ENCODE measurements around the gene SPP1.
"Not testable (repeated sequence)": the region's sequence is repeated elsewhere in the genome, so short reads cannot be mapped to it uniquely, and the experiment has no call there.

SPP1 gene

GRCh38 chr4:87938746-87939145, 36.8 kb upstream of the SPP1 start:
- no peaks in the 10 kb centered on the region for H3K27me3 ChIP-seq (ENCODE audit: control insufficient read depth in 5 of 5, insufficient read depth in 4 of 5, low read length in 5 of 5)
- H3K36me3 ChIP-seq (ENCODE audit: control insufficient read depth in 5 of 5, insufficient read depth in 5 of 5, low read length in 5 of 5): no peaks in the 10 kb centered on the region
- no peak overlapping the region for H3K27ac ChIP-seq (ENCODE audit: low read depth, low read length)
- H3K9ac ChIP-seq (ENCODE audit: low read length in 5 of 5): no peak overlapping the region
- no peaks in the 10 kb centered on the region for H3K9me3 ChIP-seq (ENCODE audit: control insufficient read depth in 5 of 5, low read length in 5 of 5)
- no peak overlapping the region for H3K4me3 ChIP-seq (ENCODE audit: low read depth in 1 of 5, low read length in 5 of 5)
- H3K4me1 ChIP-seq (ENCODE audit: control insufficient read depth in 5 of 5, insufficient read depth in 5 of 5, low read length in 5 of 5): no peaks in the 10 kb centered on the region

- Histone ChIP-seq H3K4me1 (ENCODE audit: control insufficient read depth in 5 of 5, insufficient read depth in 5 of 5, low read length in 5 of 5) (no peaks in the 10 kb centered on the region), H3K36me3 (ENCODE audit: control insufficient read depth in 5 of 5, insufficient read depth in 5 of 5, low read length in 5 of 5) (no peaks in the 10 kb centered on the region), H3K9ac (ENCODE audit: low read length in 5 of 5) (no peak overlapping the region), H3K27me3 (ENCODE audit: control insufficient read depth in 5 of 5, insufficient read depth in 4 of 5, low read length in 5 of 5) (no peaks in the 10 kb centered on the region), H3K4me3 (ENCODE audit: low read depth in 1 of 5, low read length in 5 of 5) (no peak overlapping the region), H3K9me3 (ENCODE audit: control insufficient read depth in 5 of 5, low read length in 5 of 5) (no peaks in the 10 kb centered on the region), H3K27ac (ENCODE audit: low read depth, low read length) (no peak overlapping the region)
These were observed 35.4 kb upstream of the SPP1 start for GRCh38 chr4:87939978-87940690.

- not testable (repeated sequence) for H3K9me3 ChIP-seq (ENCODE audit: control insufficient read depth in 5 of 5, low read length in 5 of 5); H3K4me1 ChIP-seq (ENCODE audit: control insufficient read depth in 5 of 5, insufficient read depth in 5 of 5, low read length in 5 of 5); H3K27ac ChIP-seq (ENCODE audit: low read depth, low read length); H3K9ac ChIP-seq (ENCODE audit: low read length in 5 of 5); H3K27me3 ChIP-seq (ENCODE audit: control insufficient read depth in 5 of 5, insufficient read depth in 4 of 5, low read length in 5 of 5); H3K4me3 ChIP-seq (ENCODE audit: low read depth in 1 of 5, low read length in 5 of 5); H3K36me3 ChIP-seq (ENCODE audit: control insufficient read depth in 5 of 5, insufficient read depth in 5 of 5, low read length in 5 of 5)
These were observed 34.7 kb upstream of the SPP1 start for GRCh38 chr4:87940809-87941208.

- Histone ChIP-seq H3K9me3 (ENCODE audit: control insufficient read depth in 5 of 5, low read length in 5 of 5) (no peaks in the 10 kb centered on the region), H3K9ac (ENCODE audit: low read length in 5 of 5) (no peak overlapping the region), H3K27me3 (ENCODE audit: control insufficient read depth in 5 of 5, insufficient read depth in 4 of 5, low read length in 5 of 5) (no peaks in the 10 kb centered on the region), H3K4me1 (ENCODE audit: control insufficient read depth in 5 of 5, insufficient read depth in 5 of 5, low read length in 5 of 5) (peaks cover 0 to 11% (median 0%) of the 10 kb centered on the region in 5 donors), H3K27ac (ENCODE audit: low read depth, low read length) (no peak overlapping the region), H3K4me3 (ENCODE audit: low read depth in 1 of 5, low read length in 5 of 5) (no peak overlapping the region), H3K36me3 (ENCODE audit: control insufficient read depth in 5 of 5, insufficient read depth in 5 of 5, low read length in 5 of 5) (no peaks in the 10 kb centered on the region)
These were observed 33.7 kb upstream of the SPP1 start for GRCh38 chr4:87941537-87942392.

- Histone ChIP-seq H3K4me3 (ENCODE audit: low read depth in 1 of 5, low read length in 5 of 5) (no peak overlapping the region), H3K4me1 (ENCODE audit: control insufficient read depth in 5 of 5, insufficient read depth in 5 of 5, low read length in 5 of 5) (peaks cover 0 to 13% (median 0%) of the 10 kb centered on the region in 5 donors), H3K9me3 (ENCODE audit: control insufficient read depth in 5 of 5, low read length in 5 of 5) (no peaks in the 10 kb centered on the region), H3K27me3 (ENCODE audit: control insufficient read depth in 5 of 5, insufficient read depth in 4 of 5, low read length in 5 of 5) (no peaks in the 10 kb centered on the region), H3K9ac (ENCODE audit: low read length in 5 of 5) (no peak overlapping the region), H3K36me3 (ENCODE audit: control insufficient read depth in 5 of 5, insufficient read depth in 5 of 5, low read length in 5 of 5) (no peaks in the 10 kb centered on the region), H3K27ac (ENCODE audit: low read depth, low read length) (no peak overlapping the region)
These were observed 31.8 kb upstream of the SPP1 start for GRCh38 chr4:87943660-87944149.

GRCh38 chr4:87944967-87945366, 30.5 kb upstream of the SPP1 start:
- Histone ChIP-seq H3K36me3 (ENCODE audit: control insufficient read depth in 5 of 5, insufficient read depth in 5 of 5, low read length in 5 of 5) (no peaks in the 10 kb centered on the region), H3K9ac (ENCODE audit: low read length in 5 of 5) (no peak overlapping the region), H3K4me1 (ENCODE audit: control insufficient read depth in 5 of 5, insufficient read depth in 5 of 5, low read length in 5 of 5) (peaks cover 0 to 16% (median 0%) of the 10 kb centered on the region in 5 donors), H3K4me3 (ENCODE audit: low read depth in 1 of 5, low read length in 5 of 5) (no peak overlapping the region), H3K27me3 (ENCODE audit: control insufficient read depth in 5 of 5, insufficient read depth in 4 of 5, low read length in 5 of 5) (no peaks in the 10 kb centered on the region), H3K9me3 (ENCODE audit: control insufficient read depth in 5 of 5, low read length in 5 of 5) (no peaks in the 10 kb centered on the region), H3K27ac (ENCODE audit: low read depth, low read length) (no peak overlapping the region)

GRCh38 chr4:87946766-87947165, 28.7 kb upstream of the SPP1 start:
- H3K27ac ChIP-seq (ENCODE audit: low read depth, low read length): no peak overlapping the region
- H3K4me1 ChIP-seq (ENCODE audit: control insufficient read depth in 5 of 5, insufficient read depth in 5 of 5, low read length in 5 of 5): peaks cover 0 to 22% (median 0%) of the 10 kb centered on the region in 5 donors
- no peak overlapping the region for H3K4me3 ChIP-seq (ENCODE audit: low read depth in 1 of 5, low read length in 5 of 5)
- H3K27me3 ChIP-seq (ENCODE audit: control insufficient read depth in 5 of 5, insufficient read depth in 4 of 5, low read length in 5 of 5): no peaks in the 10 kb centered on the region
- no peak overlapping the region for H3K9ac ChIP-seq (ENCODE audit: low read length in 5 of 5)
- no peaks in the 10 kb centered on the region for H3K36me3 ChIP-seq (ENCODE audit: control insufficient read depth in 5 of 5, insufficient read depth in 5 of 5, low read length in 5 of 5)
- no peaks in the 10 kb centered on the region for H3K9me3 ChIP-seq (ENCODE audit: control insufficient read depth in 5 of 5, low read length in 5 of 5)

GRCh38 chr4:87947381-87948160, 27.9 kb upstream of the SPP1 start:
- Histone ChIP-seq H3K27ac (ENCODE audit: low read depth, low read length) (no peak overlapping the region), H3K4me1 (ENCODE audit: control insufficient read depth in 5 of 5, insufficient read depth in 5 of 5, low read length in 5 of 5) (peaks cover 0 to 22% (median 0%) of the 10 kb centered on the region in 5 donors), H3K36me3 (ENCODE audit: control insufficient read depth in 5 of 5, insufficient read depth in 5 of 5, low read length in 5 of 5) (no peaks in the 10 kb centered on the region), H3K9ac (ENCODE audit: low read length in 5 of 5) (no peak overlapping the region), H3K9me3 (ENCODE audit: control insufficient read depth in 5 of 5, low read length in 5 of 5) (no peaks in the 10 kb centered on the region), H3K27me3 (ENCODE audit: control insufficient read depth in 5 of 5, insufficient read depth in 4 of 5, low read length in 5 of 5) (no peaks in the 10 kb centered on the region), H3K4me3 (ENCODE audit: low read depth in 1 of 5, low read length in 5 of 5) (no peak overlapping the region)

- no peak overlapping the region for H3K27ac ChIP-seq (ENCODE audit: low read depth, low read length)
- H3K36me3 ChIP-seq (ENCODE audit: control insufficient read depth in 5 of 5, insufficient read depth in 5 of 5, low read length in 5 of 5): no peaks in the 10 kb centered on the region
These were observed 25.6 kb upstream of the SPP1 start for GRCh38 chr4:87949961-87950360.

More at GRCh38 chr4:87949961-87950360, 25.6 kb upstream of the SPP1 start:
- H3K4me3 ChIP-seq (ENCODE audit: low read depth in 1 of 5, low read length in 5 of 5): no peak overlapping the region
- H3K27me3 ChIP-seq (ENCODE audit: control insufficient read depth in 5 of 5, insufficient read depth in 4 of 5, low read length in 5 of 5): no peaks in the 10 kb centered on the region
- peak overlapping the region in 1 of 5 donors; percentile 13 for H3K9ac ChIP-seq (ENCODE audit: low read length in 5 of 5)
- H3K4me1 ChIP-seq (ENCODE audit: control insufficient read depth in 5 of 5, insufficient read depth in 5 of 5, low read length in 5 of 5): peaks cover 0 to 22% (median 0%) of the 10 kb centered on the region in 5 donors
- no peaks in the 10 kb centered on the region for H3K9me3 ChIP-seq (ENCODE audit: control insufficient read depth in 5 of 5, low read length in 5 of 5)
